Ishikawa (cell line): ENCODE measurements around the gene TBC1D21.

Source experiments
- RAD21 ChIP-seq: IDR thresholded peaks from 2 replicates; pipeline ENCODE4 v1.6.1; 2012; ENCODE audit warnings: low read depth
- REST ChIP-seq: IDR thresholded peaks from 2 replicates; pipeline ENCODE4 v1.6.1; 2012; ENCODE audit warnings: low read depth, mild to moderate bottlenecking
- TCF12 ChIP-seq: IDR thresholded peaks from 2 replicates; pipeline ENCODE4 v1.6.1; 2012; ENCODE audit warnings: low read depth
- YY1 ChIP-seq: IDR thresholded peaks from 2 replicates; pipeline ENCODE4 v1.6.1; 2012; ENCODE audit warnings: low read depth

GRCh38 chr15:73900095-73900712, 26.8 kb downstream of the TBC1D21 start:
- TF ChIP-seq RAD21 (no peak), YY1 (no peak), REST (no peak), TCF12 (no peak)
